Head of caudate nucleus (tissue), 42 donors: ENCODE data around the gene GJC3.
A peak's percentile ranks its signal among the peaks of the same experiment; 100 is the strongest.
"Not testable (repeated sequence)": the region's sequence is repeated elsewhere in the genome, so short reads cannot be mapped to it uniquely, and the experiment has no call there.

Source experiments
- DNase-seq, 42 donors: peaks; one replicate each; pipeline versions ENCODE4 v3.0.0 to v3.0.0-alpha.2; 2020 to 2021; ENCODE audit warnings: mixed read lengths in 7 of 42
- intact Hi-C: fragments of 100-400 bp; cut with DNase I; formaldehyde crosslinking; loops from one replicate; pipeline ENCODE4 v1.15.0; 2022

GJC3 gene

DNA sequence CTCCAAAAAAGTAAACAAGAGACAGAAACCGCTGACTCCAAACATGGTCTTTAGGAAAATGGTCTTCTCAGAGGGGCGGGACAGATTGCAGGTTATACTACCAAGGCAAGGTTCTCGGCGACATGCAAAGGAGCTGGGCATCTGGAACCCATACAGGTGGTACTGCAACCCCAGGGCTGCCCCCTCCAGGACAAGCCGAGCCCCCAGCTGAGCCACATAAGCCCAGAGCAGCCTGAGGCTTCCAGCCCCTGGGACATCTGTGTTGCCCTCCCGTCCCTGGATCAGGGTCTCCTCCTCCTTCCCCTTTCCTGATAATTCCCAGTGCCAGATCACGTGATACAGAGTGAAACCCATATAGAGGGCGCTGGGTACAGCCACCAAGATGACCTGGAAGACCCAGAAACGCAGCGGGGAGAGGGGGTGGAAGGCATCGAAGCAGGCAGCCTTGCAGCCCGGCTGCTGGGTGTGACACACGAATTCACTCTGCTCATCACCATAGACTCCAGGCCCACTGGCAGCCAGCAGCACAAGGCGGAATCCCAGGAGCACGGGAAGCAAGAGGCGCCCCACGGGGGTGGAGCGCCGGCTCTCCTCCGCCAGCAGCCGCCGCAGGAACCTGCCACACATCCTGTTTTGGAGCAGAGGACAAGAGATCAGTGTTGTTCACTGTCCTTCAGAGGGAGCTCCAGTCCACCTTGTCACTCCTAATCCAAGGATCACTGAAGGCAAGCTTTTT is at the start of gene GJC3:
Gene GJC3 (minus strand): TSS at position 627 of the 736 bp plus-strand sequence. CDS start 0 bp downstream, at position 627.
- intact Hi-C loops: no loop called here
- DNase-seq: peak in 41 of 42 donors; percentile 13 to 78 (median 45)

DNA sequence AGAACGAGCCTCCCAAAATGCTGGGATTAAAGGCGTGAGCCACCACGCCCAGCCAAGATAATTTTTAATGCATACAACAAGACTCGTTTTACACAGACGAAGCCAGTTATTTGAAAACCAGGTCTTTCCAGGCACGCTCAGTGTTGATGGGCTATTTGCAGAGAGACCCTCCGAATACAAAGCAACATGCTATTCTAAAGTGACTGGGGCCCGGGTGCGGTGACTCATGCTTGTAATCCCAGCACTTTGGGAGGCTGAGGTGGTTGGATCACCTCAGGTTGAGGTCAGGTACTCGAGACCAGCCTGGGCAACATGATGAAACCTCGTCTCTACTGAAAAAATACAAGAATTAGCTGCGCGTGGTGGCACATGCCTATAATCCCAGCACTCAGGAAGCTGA is 47.2 kb upstream of the GJC3 start:
- intact Hi-C loops: no loop called here
- DNase-seq: no peak

DNA sequence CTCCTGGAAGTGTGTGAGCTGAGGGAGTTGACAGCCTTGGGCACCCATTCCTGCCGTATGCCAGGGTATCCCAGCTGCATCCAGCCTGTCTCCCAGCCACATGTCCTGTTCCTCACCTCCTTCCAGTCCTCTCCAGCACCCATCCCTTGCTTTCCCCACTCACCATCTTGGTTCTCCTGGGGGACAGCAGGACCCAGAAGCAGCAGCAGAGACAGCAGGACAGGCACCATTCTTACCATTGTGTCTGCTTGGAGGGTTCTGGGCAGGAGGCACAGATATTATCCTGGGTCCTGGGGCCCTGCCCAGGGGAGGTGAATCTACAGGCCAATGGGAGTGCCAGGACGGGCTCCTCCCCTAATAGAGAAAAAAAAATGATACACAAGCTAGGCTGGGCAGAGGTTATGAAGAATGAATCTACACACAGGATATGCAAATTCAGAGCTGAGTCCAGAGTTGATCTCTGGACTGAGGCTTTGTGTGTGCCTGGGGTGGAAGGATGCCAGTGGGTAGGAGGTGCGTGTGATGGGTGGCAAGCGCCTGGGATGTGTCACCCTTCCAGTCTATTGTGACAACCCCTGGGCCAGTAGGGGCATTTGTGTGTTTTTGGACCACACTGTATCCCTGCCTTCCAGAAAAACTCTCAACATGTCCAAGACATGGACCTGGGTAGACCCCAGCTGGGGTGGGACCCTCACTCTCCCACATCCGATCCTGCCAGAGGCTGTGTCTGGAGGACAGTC is 46.5 kb upstream of the GJC3 start, which contains the start of gene AZGP1:
Gene AZGP1 (minus strand): TSS at position 250 of the 740 bp plus-strand sequence. CDS start 11 bp downstream, at position 239.
- peak in 33 of 42 donors; percentile 10 to 88 (median 45) for DNase-seq
- intact Hi-C loops: no loop called here

DNA sequence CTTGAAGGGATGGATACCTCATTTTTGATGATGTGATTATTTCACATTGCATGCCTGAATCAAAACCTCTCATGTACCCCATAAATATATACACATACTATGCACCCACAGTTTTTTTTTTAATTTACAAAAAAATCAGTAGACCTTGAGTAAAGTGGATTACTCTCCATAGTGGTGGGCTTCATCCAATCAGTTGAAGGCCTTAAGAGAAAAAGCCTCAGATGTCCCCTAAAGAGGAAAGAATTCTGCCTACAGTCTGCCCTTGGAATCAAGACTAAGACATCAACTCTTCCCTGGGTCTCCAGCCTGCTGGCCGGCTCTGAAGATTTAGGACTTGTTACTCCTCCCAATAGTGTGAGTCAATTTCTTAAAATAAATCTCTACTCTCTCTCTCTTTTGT is 45.3 kb upstream of the GJC3 start:
- no peak for DNase-seq
- intact Hi-C loops: no loop called here

DNA sequence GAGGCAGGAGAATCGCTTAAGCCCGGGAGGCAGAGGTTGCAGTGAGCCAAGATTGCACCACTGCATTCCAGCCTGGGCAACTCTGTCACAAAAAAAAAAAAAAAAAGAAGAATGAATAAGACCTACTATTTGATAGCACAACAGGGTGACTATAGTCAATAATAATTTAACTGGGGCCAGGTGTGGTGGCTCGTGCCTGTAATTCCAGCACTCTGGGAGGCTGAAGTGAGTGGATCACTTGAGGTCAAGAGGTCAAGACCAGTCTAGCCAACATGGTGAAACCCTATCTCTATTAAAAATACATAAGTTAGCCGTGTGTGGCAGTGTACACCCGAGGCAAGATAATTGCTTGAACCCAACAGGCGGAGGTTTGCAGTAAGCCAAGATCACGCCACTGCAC is 44.4 kb upstream of the GJC3 start:
- DNase-seq, intact Hi-C loops: not testable (repeated sequence)

DNA sequence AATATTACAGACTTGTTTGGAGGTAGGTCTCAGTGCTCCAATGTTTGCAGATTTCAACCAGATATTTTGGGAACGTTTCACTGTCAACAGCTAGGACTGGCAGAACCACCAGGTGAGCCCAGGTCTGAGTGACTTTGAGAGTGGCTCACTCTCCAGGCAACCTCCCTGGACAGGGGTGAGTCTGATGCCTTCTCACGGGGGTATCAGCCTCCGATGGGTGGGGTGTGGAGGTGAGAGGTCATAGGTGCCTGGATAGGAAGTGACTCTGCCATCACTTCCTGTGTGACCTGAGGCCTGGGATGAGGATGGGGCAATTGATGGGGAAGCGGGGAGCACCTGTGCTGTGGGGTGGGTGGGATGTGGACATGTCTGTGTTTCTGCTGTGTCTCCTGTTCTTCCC is 41.8 kb upstream of the GJC3 start:
- DNase-seq: no peak
- intact Hi-C loops: no loop called here

GRCh38 chr7:99969813-99970212 is 40.4 kb upstream of the GJC3 start:
- intact Hi-C loops, DNase-seq: not testable (repeated sequence)

GRCh38 chr7:99969298-99969697 is 39.9 kb upstream of the GJC3 start:
- intact Hi-C loops: no loop called here
- DNase-seq: no peak

GRCh38 chr7:99958564-99959227 is 29.3 kb upstream of the GJC3 start:
- intact Hi-C loops: no loop called here
- no peak for DNase-seq

DNA sequence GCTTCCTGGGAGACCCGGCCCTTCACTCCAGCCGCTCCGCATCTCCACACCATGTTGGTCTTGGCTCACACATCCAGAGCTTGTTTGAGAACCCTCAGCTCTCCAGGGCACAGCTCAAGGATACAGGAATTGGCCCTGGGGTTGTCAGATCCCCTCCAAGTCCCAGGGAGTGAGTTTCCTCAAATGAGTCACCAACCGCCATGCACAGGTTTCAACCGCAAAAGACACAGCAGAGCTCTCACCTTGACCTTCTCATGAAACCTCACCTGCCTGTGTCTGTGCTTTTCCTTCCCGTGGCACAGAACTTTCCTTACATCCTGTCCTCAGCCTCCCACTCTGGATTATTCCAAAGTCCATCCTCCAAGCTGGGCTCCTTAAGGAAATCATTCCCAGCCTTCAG is 25.8 kb upstream of the GJC3 start:
- DNase-seq: no peak
- intact Hi-C loops: no loop called here

DNA sequence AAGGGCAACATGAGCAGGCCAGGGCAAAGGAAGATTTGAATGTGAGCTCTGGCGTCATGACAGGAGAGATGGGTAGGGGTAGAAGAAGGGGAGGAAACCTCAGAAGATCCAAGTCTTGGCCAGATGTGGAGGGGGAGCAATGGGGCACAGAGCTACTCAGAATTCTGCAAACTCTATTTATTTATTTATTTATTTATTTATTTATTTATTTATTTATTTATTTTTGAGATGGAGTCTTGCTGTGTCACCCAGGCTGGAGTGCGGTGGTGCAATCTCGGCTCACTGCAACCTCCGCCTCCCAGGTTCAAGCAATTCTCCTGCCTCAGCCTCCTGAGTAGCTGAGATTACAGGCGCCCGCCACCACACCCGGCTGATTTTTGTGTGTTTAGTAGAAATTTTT is 25.2 kb upstream of the GJC3 start:
- DNase-seq, intact Hi-C loops: not testable (repeated sequence)

GRCh38 chr7:99953649-99954048 is 24.2 kb upstream of the GJC3 start:
- no peak for DNase-seq
- intact Hi-C loops: no loop called here

- intact Hi-C loops, DNase-seq: not testable (repeated sequence)
Measured at GRCh38 chr7:99952649-99953048, 23.2 kb upstream of the GJC3 start.

DNA sequence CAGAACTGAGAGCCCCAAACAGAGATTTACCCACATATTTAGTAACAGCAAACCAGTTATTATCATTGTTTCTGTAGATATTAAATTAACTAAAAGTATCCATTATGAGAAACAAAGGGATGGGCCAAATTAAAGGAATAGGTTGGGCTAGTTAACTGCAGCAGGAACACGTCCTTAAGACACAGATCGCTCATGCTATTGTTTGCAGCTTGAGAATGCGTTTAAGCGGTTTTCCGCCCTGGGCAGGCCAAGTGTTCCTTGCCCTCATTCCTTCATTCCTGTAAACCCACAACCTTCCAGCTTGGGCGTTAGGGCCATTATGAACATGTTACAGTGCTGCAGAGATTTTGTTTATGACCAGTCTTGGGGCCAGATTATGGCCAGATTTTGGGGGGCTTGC is 21.4 kb upstream of the GJC3 start:
- DNase-seq, intact Hi-C loops: not testable (repeated sequence)

DNA sequence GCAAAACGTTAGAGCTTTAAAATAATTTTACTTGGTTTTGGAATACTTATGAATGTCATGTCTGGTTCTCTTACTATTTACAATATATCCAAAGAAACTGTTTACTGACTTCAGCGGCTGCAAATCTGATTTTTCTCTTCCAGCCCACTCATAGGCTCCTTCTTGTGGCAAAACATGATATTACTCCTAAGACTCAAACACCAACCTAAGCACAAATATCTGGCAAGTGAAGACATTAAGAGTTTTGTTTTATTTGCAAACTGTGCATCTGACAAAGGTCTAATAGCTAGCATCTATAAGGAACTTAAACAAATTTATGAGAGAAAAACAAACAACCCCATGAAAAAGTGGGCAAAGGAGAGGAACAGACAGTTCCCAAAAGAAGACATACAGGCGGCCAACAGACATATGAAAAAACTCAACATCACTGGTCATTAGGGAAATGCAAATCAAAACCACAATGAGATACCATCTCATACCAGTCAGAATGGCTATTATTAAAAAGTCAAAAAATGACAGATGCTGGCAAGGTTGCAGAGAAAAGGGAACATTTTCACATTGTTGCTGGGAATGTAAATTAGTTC is 20.3 kb upstream of the GJC3 start:
- intact Hi-C loops: no loop called here
- DNase-seq: no peak

GRCh38 chr7:99947608-99948007 is 18.2 kb upstream of the GJC3 start:
- intact Hi-C loops: no loop called here
- no peak for DNase-seq

- DNase-seq: no peak
- intact Hi-C loops: no loop called here
Measured at GRCh38 chr7:99944497-99945070, 15.2 kb upstream of the GJC3 start.

DNA sequence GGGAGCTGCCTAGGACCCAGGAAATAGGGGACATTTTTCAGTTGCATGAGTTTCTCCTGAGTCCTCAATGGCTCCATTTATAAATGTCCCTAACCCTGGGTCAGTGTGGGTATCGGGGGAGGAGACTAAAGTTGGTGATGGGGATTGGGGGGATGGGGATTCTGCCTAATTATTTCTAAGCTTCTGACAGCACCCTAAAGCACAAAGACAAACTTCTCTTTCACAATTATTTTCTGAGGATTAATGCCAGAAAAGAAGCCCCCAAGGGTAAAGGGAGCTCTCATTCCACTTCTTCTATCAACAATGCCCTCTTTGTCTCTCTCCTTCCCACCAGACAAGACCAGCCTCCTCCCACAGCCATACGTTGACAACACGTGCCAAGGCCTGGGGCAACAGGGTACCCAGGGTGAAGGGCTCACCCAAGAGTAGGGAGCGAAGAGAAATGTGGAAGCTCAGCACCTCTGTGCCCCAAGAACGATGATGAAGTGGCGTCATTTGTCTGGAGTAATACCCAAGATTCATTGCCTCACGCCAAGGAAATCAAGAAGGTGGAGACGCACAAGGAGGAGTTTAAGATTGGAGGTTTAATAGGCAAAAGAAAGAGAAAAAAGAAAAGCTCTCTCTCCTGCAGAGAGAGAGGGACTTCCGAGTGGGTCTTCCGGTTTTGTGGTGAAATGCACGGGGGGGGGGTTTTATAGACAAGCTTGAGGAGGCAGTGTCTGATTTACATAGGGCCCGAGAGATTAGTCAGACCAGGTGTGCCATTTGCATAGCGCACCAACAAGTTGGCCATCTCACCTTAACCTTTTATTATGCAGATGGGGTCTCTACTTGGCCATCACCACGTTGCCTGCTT is 14.4 kb upstream of the GJC3 start:
- intact Hi-C loops: no loop called here
- no peak for DNase-seq
